H9 (cell line): ENCODE measurements around the gene NEK11. TPM values are rescaled to one million over a fixed set of nuclear protein-coding genes. Genes with fewer than 3 reads are reported as not detected.

ENCODE experiments used
- DNase-seq: peaks from one replicate; pipeline ENCODE4 v3.0.0-alpha.2; 2017
- H2AFZ ChIP-seq: one replicate; pipeline ENCODE4 v1.6.1; 2013; ENCODE audit warnings: mild to moderate bottlenecking, low read length, control low read depth, moderate library complexity
- H2AK5ac ChIP-seq: 2 replicates; pipeline ENCODE4 v1.6.1; 2013; ENCODE audit warnings: low read length, control low read depth, mixed read lengths; ENCODE audit not compliant: insufficient read length
- H2BK120ac ChIP-seq: one replicate; pipeline ENCODE4 v1.6.1; 2013; ENCODE audit warnings: low read depth, mild to moderate bottlenecking, low read length, control low read depth, inconsistent platforms; ENCODE audit not compliant: poor library complexity, severe bottlenecking
- H2BK12ac ChIP-seq: 2 replicates; pipeline ENCODE4 v1.6.1; 2013; ENCODE audit warnings: low read length, control low read depth, mixed read lengths, low read depth; ENCODE audit not compliant: insufficient read length
- H2BK15ac ChIP-seq: 2 replicates; pipeline ENCODE4 v1.6.1; 2013; ENCODE audit warnings: low read depth, low read length, control low read depth
- H2BK20ac ChIP-seq: one replicate; pipeline ENCODE4 v1.6.1; 2013; ENCODE audit warnings: low read depth, mild to moderate bottlenecking, low read length, control low read depth, inconsistent platforms; ENCODE audit not compliant: poor library complexity, severe bottlenecking
- H2BK5ac ChIP-seq: 2 replicates; pipeline ENCODE4 v1.6.1; 2013; ENCODE audit warnings: low read length, control low read depth, mixed read lengths; ENCODE audit not compliant: insufficient read length
- H3K14ac ChIP-seq: 2 replicates; pipeline ENCODE4 v1.6.1; 2013; ENCODE audit warnings: low read length, control low read depth; ENCODE audit not compliant: insufficient read depth
- H3K18ac ChIP-seq: 2 replicates; pipeline ENCODE4 v1.6.1; 2013; ENCODE audit warnings: low read depth, mild to moderate bottlenecking, mixed read lengths, low read length, control low read depth; ENCODE audit not compliant: insufficient read length
- H3K23ac ChIP-seq: 2 replicates; pipeline ENCODE4 v1.6.1; 2013; ENCODE audit warnings: low read length, control low read depth, mixed read lengths, low read depth; ENCODE audit not compliant: insufficient read length
- H3K23me2 ChIP-seq: 2 replicates; pipeline ENCODE4 v1.6.1; 2013; ENCODE audit warnings: low read depth, mild to moderate bottlenecking, mixed read lengths, low read length, control low read depth; ENCODE audit not compliant: insufficient read length, poor library complexity, severe bottlenecking
- H3K27ac ChIP-seq: 2 replicates; pipeline ENCODE4 v1.5.1; 2013; ENCODE audit warnings: low read length, control low read depth, mixed read lengths, low read depth; ENCODE audit not compliant: insufficient read length
- H3K27me3 ChIP-seq: 2 replicates; pipeline ENCODE4 v1.6.1; 2013; ENCODE audit warnings: low read length, control low read depth, inconsistent platforms; ENCODE audit not compliant: insufficient read depth
- H3K4ac ChIP-seq: 2 replicates; pipeline ENCODE4 v1.6.1; 2013; ENCODE audit warnings: low read depth, mild to moderate bottlenecking, control low read depth, inconsistent platforms, low read length, moderate library complexity
- H3K4me1 ChIP-seq: 2 replicates; pipeline ENCODE4 v1.6.1; 2013; ENCODE audit warnings: low read length, control low read depth, inconsistent platforms; ENCODE audit not compliant: insufficient read depth
- H3K4me2 ChIP-seq: 2 replicates; pipeline ENCODE4 v1.6.1; 2013; ENCODE audit warnings: low read length, control low read depth, mixed read lengths; ENCODE audit not compliant: insufficient read length, insufficient read depth
- H3K56ac ChIP-seq: 2 replicates; pipeline ENCODE4 v1.6.1; 2013; ENCODE audit warnings: low read depth, mild to moderate bottlenecking, mixed read lengths, low read length, control low read depth; ENCODE audit not compliant: insufficient read length
- H3K79me1 ChIP-seq: 2 replicates; pipeline ENCODE4 v1.6.1; 2013; ENCODE audit warnings: low read depth, mild to moderate bottlenecking, moderate library complexity, low read length, control low read depth, inconsistent platforms; ENCODE audit not compliant: insufficient read depth, poor library complexity, severe bottlenecking
- H3K79me2 ChIP-seq: 2 replicates; pipeline ENCODE4 v1.6.1; 2013; ENCODE audit warnings: low read length, control low read depth, inconsistent platforms; ENCODE audit not compliant: insufficient read depth
- H3K9ac ChIP-seq: 2 replicates; pipeline ENCODE4 v1.6.1; 2013; ENCODE audit warnings: low read length, control low read depth, mixed read lengths; ENCODE audit not compliant: insufficient read length; ENCODE audit errors: extremely low read depth
- H3K9me3 ChIP-seq: one replicate; pipeline ENCODE4 v1.6.1; 2013; ENCODE audit warnings: low read depth, low read length, inconsistent platforms; ENCODE audit not compliant: control insufficient read depth
- H3T11ph ChIP-seq: one replicate; pipeline ENCODE4 v1.6.1; 2013; ENCODE audit warnings: mild to moderate bottlenecking, low read length, control low read depth, inconsistent platforms
- H4K20me1 ChIP-seq: one replicate; pipeline ENCODE4 v1.6.1; 2013; ENCODE audit not compliant: control insufficient read depth, insufficient read length, insufficient read depth
- H4K5ac ChIP-seq: 2 replicates; pipeline ENCODE4 v1.6.1; 2013; ENCODE audit warnings: low read depth, mild to moderate bottlenecking, mixed read lengths, low read length, control low read depth; ENCODE audit not compliant: insufficient read length
- H4K8ac ChIP-seq: replicated peaks from 2 replicates; pipeline ENCODE4 v1.6.1; 2013; ENCODE audit warnings: low read length, control low read depth, mixed read lengths, low read depth; ENCODE audit not compliant: insufficient read length
- H4K91ac ChIP-seq: 2 replicates; pipeline ENCODE4 v1.6.1; 2013; ENCODE audit warnings: low read depth, mild to moderate bottlenecking, moderate library complexity, mixed read lengths, low read length, control low read depth; ENCODE audit not compliant: insufficient read length
- H3K27ac Mint-ChIP-seq, 3 experiments: 2 replicates in 2 of 3; 3 replicates in 1 of 3; pipeline ENCODE4 v1.8.0; 2020 to 2021; ENCODE audit warnings: mixed read lengths in 3 of 3, mild to moderate bottlenecking in 1 of 3, moderate library complexity in 1 of 3
- H3K27me3 Mint-ChIP-seq: 2 replicates; pipeline ENCODE4 v1.8.0; 2021; ENCODE audit warnings: low read depth, mild to moderate bottlenecking, moderate library complexity, mixed read lengths
- H3K36me3 Mint-ChIP-seq, 3 experiments: 2 replicates in 2 of 3; 3 replicates in 1 of 3; pipeline ENCODE4 v1.8.0; 2020 to 2021; ENCODE audit warnings: low read depth in 3 of 3, mixed read lengths in 3 of 3; ENCODE audit not compliant: insufficient read depth in 1 of 3
- H3K4me1 Mint-ChIP-seq, 2 experiments: 2 replicates each; pipeline ENCODE4 v1.8.0; 2020; ENCODE audit warnings: mixed read lengths in 2 of 2
- H3K4me3 Mint-ChIP-seq, 2 experiments: 2 replicates in 1 of 2; 3 replicates in 1 of 2; pipeline ENCODE4 v1.8.0; 2020 to 2021; ENCODE audit warnings: mild to moderate bottlenecking in 2 of 2, mixed read lengths in 2 of 2, moderate library complexity in 1 of 2
- H3K9me3 Mint-ChIP-seq, 2 experiments: 2 replicates in 1 of 2; 3 replicates in 1 of 2; pipeline ENCODE4 v1.8.0; 2020; ENCODE audit warnings: mild to moderate bottlenecking in 2 of 2, mixed read lengths in 2 of 2, moderate library complexity in 1 of 2
- CTCF ChIP-seq: fragments of 200-600 bp; sonication (generic); conservative IDR thresholded peaks from 3 replicates; pipeline ENCODE4 v1.8.0; 2021; ENCODE audit warnings: antibody characterized with exemption, mild to moderate bottlenecking
- WGBS: extraction: QIAGEN DNeasy Blood & Tissue Kit; methylation state at CpG from one replicate; pipeline ENCODE4 v1.1.7; 2013; ENCODE audit warnings: missing lambda C conversion rate, low lambda C conversion rate, mixed read lengths; ENCODE audit not compliant: insufficient read length; ENCODE audit errors: extremely low coverage; 5-methylcytosine and 5-hydroxymethylcytosine counted together
- total RNA-seq: library from RNA; stranded (reverse); gene quantifications from 2 replicates; pipeline ENCODE4 v1.2.1, GENCODE V29; 2021

The NEK11 gene
- total RNA-seq, 1 experiment from 2014 or later = 2.5 TPM

- no peak overlapping the region for H3K56ac ChIP-seq
- no peaks in the 10 kb centered on the region for H3K9me3 ChIP-seq
- H3K36me3 Mint-ChIP-seq = no peaks in the 10 kb centered on the region
- H3K9me3 Mint-ChIP-seq = no peaks in the 10 kb centered on the region
- no peak overlapping the region for H3K9ac ChIP-seq
- no peak overlapping the region for H4K8ac ChIP-seq
- no peak overlapping the region for H2AK5ac ChIP-seq
- H2BK12ac ChIP-seq = no peak overlapping the region
- no peak overlapping the region for H3T11ph ChIP-seq
- no peak overlapping the region for H4K5ac ChIP-seq
- no peaks in the 10 kb centered on the region for H3K79me2 ChIP-seq
- TF ChIP-seq CTCF = no peak
- no peaks in the 10 kb centered on the region for H3K79me1 ChIP-seq
- H3K4me1 ChIP-seq = no peaks in the 10 kb centered on the region
- no peak overlapping the region for H2BK20ac ChIP-seq
- no peak overlapping the region for H2BK5ac ChIP-seq
- no peak overlapping the region for H3K23ac ChIP-seq
- no peaks in the 10 kb centered on the region for H3K23me2 ChIP-seq
- no peak overlapping the region for H3K27ac ChIP-seq
- no peak overlapping the region for H3K4me3 Mint-ChIP-seq
- no peak overlapping the region for H3K14ac ChIP-seq
- H3K27me3 Mint-ChIP-seq = no peaks in the 10 kb centered on the region
- no peak overlapping the region for H2AFZ ChIP-seq
- no peak overlapping the region for H3K4ac ChIP-seq
- H3K27me3 ChIP-seq = no peaks in the 10 kb centered on the region
- DNase-seq = no peak
- no peak overlapping the region for H3K27ac Mint-ChIP-seq
- no peak overlapping the region for H4K91ac ChIP-seq
- H2BK15ac ChIP-seq = no peak overlapping the region
- no peak overlapping the region for H3K4me2 ChIP-seq
- no peak overlapping the region for H3K18ac ChIP-seq
- H4K20me1 ChIP-seq = no peaks in the 10 kb centered on the region
- H2BK120ac ChIP-seq = no peak overlapping the region
- peaks cover 2% of the 10 kb centered on the region in 2 experiments; a peak in 2 of 4 replicates for H3K4me1 Mint-ChIP-seq
- no CpG with 5 or more reads among the region's 4 CpGs for WGBS
These were observed 371.2 kb downstream of the NEK11 start for GRCh38 chr3:131397889-131398288.

Other genes with a start within 250 kb of the NEK11 start
- 64.9 and 65.5 TPM in 2 replicates for gene ATP2C1, start 132.8 kb upstream of the NEK11 start, total RNA-seq
- 9.7 and 10.1 TPM in 2 replicates for gene ASTE1, start 52 bp upstream of the NEK11 start, total RNA-seq